GM20000 (cell line): ENCODE results near the gene NELL1.

Experiments
- DNase-seq: peaks from one replicate; pipeline ENCODE4 v3.0.0; 2012; ENCODE audit warnings: low spot score
- TF ChIP-seq, protein P1 (sequence below): IDR thresholded peaks from 2 replicates; pipeline ENCODE4 v1.5.1; 2012; ENCODE audit warnings: mild to moderate bottlenecking, control low read depth; ENCODE audit errors: extremely low read depth, missing control alignments

The NELL1 gene

DNA sequence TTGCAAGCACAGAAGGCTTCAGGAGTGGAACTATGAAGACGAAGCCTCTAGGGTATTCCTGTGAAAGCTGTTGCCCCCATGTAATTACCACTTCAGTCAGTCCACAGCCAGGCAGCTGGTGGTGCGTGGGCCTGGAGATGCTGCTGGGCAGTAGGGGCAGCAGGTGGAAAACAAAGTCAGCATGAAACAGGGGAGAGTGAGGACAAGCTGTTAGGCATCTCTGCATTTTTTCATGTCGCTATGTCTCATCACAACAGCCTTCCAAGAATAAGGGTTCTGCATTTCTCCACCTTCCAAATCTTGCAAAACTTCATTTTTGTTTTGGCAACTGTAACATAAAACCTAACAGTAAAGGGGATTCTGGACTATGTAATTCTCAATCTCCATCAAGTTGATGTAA, 757.5 kb downstream of the NELL1 start:
- no peak for DNase-seq

DNA sequence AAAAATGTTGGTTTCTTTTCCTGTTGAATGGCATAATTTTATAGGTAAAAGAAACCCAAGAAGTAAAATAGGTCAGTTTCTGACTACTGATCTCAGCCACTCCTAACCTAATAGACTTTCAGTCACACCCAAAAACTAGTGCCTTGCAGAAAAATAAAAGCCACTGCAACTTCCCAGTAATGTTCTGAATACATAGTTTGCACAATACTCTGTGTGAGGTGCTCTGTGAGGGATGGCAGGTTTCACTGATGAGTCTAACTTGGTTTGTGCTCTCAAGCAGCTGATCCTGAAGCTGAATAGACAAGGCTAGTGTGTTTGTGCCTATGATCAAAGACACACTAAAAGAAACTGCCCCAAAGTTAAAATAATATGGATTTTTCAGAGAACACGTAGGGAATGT, 758.3 kb downstream of the NELL1 start:
- no peak for DNase-seq
- TF ChIP-seq, protein P1, sequence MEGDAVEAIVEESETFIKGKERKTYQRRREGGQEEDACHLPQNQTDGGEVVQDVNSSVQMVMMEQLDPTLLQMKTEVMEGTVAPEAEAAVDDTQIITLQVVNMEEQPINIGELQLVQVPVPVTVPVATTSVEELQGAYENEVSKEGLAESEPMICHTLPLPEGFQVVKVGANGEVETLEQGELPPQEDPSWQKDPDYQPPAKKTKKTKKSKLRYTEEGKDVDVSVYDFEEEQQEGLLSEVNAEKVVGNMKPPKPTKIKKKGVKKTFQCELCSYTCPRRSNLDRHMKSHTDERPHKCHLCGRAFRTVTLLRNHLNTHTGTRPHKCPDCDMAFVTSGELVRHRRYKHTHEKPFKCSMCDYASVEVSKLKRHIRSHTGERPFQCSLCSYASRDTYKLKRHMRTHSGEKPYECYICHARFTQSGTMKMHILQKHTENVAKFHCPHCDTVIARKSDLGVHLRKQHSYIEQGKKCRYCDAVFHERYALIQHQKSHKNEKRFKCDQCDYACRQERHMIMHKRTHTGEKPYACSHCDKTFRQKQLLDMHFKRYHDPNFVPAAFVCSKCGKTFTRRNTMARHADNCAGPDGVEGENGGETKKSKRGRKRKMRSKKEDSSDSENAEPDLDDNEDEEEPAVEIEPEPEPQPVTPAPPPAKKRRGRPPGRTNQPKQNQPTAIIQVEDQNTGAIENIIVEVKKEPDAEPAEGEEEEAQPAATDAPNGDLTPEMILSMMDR: no peak

More for the DNA sequence above, 757.5 kb downstream of the NELL1 start:
- TF ChIP-seq, protein P1: no peak

DNA sequence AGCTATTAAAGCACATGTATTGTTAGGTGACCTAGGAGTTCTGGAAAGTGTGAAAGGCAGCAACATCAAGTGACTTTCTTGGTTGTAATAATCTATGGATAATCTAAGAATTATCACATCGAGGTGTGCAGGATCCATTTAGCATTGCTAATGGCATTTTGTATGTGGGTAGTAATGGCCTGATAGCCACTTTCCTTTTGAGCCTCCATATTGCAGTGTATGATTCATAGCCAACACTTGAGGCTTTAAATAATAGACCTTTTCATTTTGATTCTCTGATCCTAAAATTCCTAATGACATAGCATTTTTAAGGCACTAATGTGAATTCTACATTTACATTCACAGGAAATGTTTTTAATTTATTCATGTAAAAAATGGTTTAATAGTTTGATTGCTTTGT, 759.4 kb downstream of the NELL1 start:
- no peak for DNase-seq
- TF ChIP-seq, protein P1: no peak

DNA sequence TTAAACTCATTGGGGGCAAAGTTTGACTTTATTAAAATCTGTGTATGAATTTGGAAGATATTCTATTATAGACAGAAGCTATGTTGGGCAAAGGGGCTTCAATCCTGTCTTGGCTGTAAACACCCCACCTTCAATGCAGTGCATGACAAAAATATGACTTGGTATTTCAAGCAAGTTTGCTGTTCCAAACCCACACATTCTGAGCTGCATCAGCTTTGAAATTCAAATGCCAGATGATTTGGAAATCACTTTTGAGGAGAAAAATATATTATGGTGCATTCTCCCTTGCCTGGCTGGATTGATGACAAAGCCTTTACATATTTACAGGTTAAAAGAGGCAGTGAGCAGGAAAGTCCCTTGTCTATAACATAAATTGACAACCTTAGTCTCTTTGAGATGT, 760.0 kb downstream of the NELL1 start:
- TF ChIP-seq, protein P1: no peak
- no peak for DNase-seq

DNA sequence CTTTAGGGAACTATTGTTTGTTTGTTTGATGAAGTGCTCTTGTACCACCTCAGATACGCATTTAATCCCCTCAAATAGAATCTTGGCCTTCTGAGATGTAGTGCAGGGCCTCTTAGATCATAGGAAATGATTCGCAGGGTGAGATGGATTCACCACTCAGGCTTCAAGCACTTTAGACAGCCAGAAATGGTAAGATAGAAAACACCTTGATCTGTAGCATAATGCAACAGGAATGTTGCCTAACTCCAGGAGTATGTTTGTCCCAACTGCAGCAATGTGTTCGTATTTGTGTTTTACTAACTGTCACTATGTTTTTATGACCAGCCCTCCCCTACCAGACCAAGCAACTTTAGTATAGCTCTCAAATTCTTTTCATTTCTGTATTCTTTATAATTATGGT, 761.2 kb downstream of the NELL1 start:
- DNase-seq: no peak
- TF ChIP-seq, protein P1: no peak

DNA sequence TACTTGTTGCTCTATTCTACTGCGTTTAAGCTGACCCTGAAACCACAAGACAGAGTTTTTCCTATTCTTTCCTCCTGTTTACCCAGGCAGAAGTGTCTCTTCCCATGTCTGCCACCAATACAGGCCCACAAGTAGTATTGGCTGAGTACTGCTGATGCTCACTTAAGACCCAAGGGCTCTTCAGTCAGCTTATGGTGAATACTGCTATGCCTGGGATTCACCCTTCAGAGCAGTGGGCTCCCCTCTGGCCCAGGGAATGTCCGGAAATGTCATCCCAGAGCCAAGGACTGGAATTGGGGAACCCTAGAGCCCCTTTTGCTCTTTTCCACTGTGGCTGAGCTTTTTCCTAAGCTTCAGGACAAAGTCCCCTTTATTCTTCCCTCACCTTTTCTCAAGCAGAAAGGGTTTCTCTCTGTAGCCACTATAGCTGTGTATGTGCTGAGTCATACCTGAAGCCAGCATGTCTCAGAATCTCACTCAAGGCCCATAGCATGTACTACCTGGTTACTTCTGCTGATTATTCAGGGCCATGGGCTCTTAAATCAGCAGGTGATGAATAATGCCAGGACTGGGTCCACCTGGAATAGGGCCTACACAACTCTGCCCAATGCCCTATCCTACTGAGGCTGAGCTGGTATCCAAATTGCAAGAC, 777.7 kb downstream of the NELL1 start:
- DNase-seq: no peak
- TF ChIP-seq, protein P1: no peak

DNA sequence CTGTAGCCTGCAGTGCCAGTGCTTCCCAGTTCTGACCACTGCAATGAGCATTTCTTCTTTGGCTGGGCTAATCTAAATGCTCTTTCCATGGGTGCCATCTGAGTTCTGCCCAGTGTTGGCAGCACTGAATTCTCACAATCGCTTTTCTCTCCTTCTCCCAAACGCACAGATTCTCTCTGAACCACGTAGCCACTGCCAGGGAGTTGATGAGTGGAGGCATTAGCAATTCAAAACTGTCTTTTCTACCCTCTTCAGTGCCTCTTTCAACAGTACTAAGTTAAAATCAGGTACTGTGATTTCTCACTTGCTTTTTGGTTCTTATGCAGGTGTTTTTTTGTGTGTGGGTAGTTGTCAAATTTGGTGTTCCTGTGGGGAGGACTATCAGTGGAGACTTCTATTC, 778.5 kb downstream of the NELL1 start:
- TF ChIP-seq, protein P1: no peak
- DNase-seq: no peak
